ENCODE data around the gene PSMC3. TPM values are rescaled to one million over a fixed set of nuclear protein-coding genes. Genes with fewer than 3 reads are reported as not detected.

Gene PSMC3
- polyA plus RNA-seq, 3 donors = 44.1 to 97.4 (median 89.5) TPM

GRCh38 chr11:47433157-47433556 lies 6.9 kb upstream of the PSMC3 start:
- Mint-ChIP-seq H3K27ac (peak overlapping the region in 1 of 7 donors; percentile 51), H3K27me3 (ENCODE audit: low read depth in 3 of 3) (peaks cover 0 to 7% (median 1%) of the 10 kb centered on the region in 3 donors), H3K4me3 (no peak overlapping the region)

GRCh38 chr11:47431356-47432083 lies 5.3 kb upstream of the PSMC3 start:
- H3K4me2 ChIP-seq (replicated peaks; ENCODE audit: extremely low read depth, low read length, poor library complexity, severe bottlenecking) = no peak overlapping the region
- H3K27me3 ChIP-seq (ENCODE audit: control insufficient read depth in 2 of 2, insufficient read depth in 2 of 2, low read length in 2 of 2) = no peaks in the 10 kb centered on the region
- Mint-ChIP-seq H3K4me1 (peaks cover 3% of the 10 kb centered on the region), H3K27me3 (ENCODE audit: low read depth in 3 of 3) (peaks cover 0 to 7% (median 1%) of the 10 kb centered on the region in 3 donors), H3K36me3 (no peaks in the 10 kb centered on the region), H3K9me3 (no peaks in the 10 kb centered on the region), H3K4me3 (no peak overlapping the region), H3K27ac (peak overlapping the region in 1 of 7 donors; percentile 11)
- no peak overlapping the region for H2AFZ ChIP-seq (ENCODE audit: insufficient read depth, low read depth, low read length, poor library complexity, severe bottlenecking)
- H3K27ac ChIP-seq (ENCODE audit: low read depth in 1 of 2, low read length in 2 of 2) = no peak overlapping the region
- H3K36me3 ChIP-seq (replicated peaks in 1 of 2; ENCODE audit: control insufficient read depth in 1 of 2, insufficient read depth in 2 of 2, low read length in 2 of 2) = no peaks in the 10 kb centered on the region
- intact Hi-C loops (cut with micrococcal nuclease) = no loop called here
- no peaks in the 10 kb centered on the region for H3K9me3 ChIP-seq (replicated peaks in 1 of 2; ENCODE audit: control insufficient read depth in 1 of 2, insufficient read depth in 1 of 2, low read length in 2 of 2)
- no peak overlapping the region for H3K4me3 ChIP-seq (replicated peaks in 1 of 3; ENCODE audit: low read depth in 2 of 3, low read length in 3 of 3)
- peaks cover 4 to 10% of the 10 kb centered on the region in 2 donors for H3K4me1 ChIP-seq (ENCODE audit: control insufficient read depth in 1 of 2, insufficient read depth in 2 of 2, low read length in 2 of 2)
- no peak overlapping the region for H3K9ac ChIP-seq (ENCODE audit: insufficient read depth, low read length, poor library complexity, severe bottlenecking)
- no peaks in the 10 kb centered on the region for H3K79me2 ChIP-seq (ENCODE audit: insufficient read depth, low read length)
- no peak for DNase-seq
- no peaks in the 10 kb centered on the region for H4K20me1 ChIP-seq (ENCODE audit: insufficient read depth, low read length)
- WGBS (ENCODE audit: insufficient coverage) = 100% methylated on average over 8 of the region's 9 CpGs
- no peak for TF ChIP-seq CTCF (IDR thresholded peaks at IDR 0.05)

More at GRCh38 chr11:47433157-47433556, 6.9 kb upstream of the PSMC3 start:
- Mint-ChIP-seq H3K36me3 (no peaks in the 10 kb centered on the region), H3K4me1 (no peaks in the 10 kb centered on the region), H3K9me3 (no peaks in the 10 kb centered on the region)
- Histone ChIP-seq H3K79me2 (ENCODE audit: insufficient read depth, low read length) (no peaks in the 10 kb centered on the region), H3K27me3 (ENCODE audit: control insufficient read depth in 2 of 2, insufficient read depth in 2 of 2, low read length in 2 of 2) (no peaks in the 10 kb centered on the region), H3K9me3 (replicated peaks in 1 of 2; ENCODE audit: control insufficient read depth in 1 of 2, insufficient read depth in 1 of 2, low read length in 2 of 2) (no peaks in the 10 kb centered on the region), H3K4me1 (ENCODE audit: control insufficient read depth in 1 of 2, insufficient read depth in 2 of 2, low read length in 2 of 2) (no peaks in the 10 kb centered on the region), H3K36me3 (replicated peaks in 1 of 2; ENCODE audit: control insufficient read depth in 1 of 2, insufficient read depth in 2 of 2, low read length in 2 of 2) (no peaks in the 10 kb centered on the region), H3K9ac (ENCODE audit: insufficient read depth, low read length, poor library complexity, severe bottlenecking) (no peak overlapping the region), H3K27ac (ENCODE audit: low read depth in 1 of 2, low read length in 2 of 2) (no peak overlapping the region), H3K4me2 (replicated peaks; ENCODE audit: extremely low read depth, low read length, poor library complexity, severe bottlenecking) (no peak overlapping the region), H4K20me1 (ENCODE audit: insufficient read depth, low read length) (no peaks in the 10 kb centered on the region), H3K4me3 (replicated peaks in 1 of 3; ENCODE audit: low read depth in 2 of 3, low read length in 3 of 3) (no peak overlapping the region), H2AFZ (ENCODE audit: insufficient read depth, low read depth, low read length, poor library complexity, severe bottlenecking) (no peak overlapping the region)
- TF ChIP-seq CTCF (IDR thresholded peaks at IDR 0.05) = no peak
- intact Hi-C loops (cut with micrococcal nuclease) = no loop called here
- no peak for DNase-seq
- 86% methylated on average over 1 of the region's 3 CpGs for WGBS (ENCODE audit: insufficient coverage)
